Activated naive CD4-positive, alpha-beta T cell treated with anti-CD3 and anti-CD28 coated beads, Interleukin-2, amount 50 U/mL, for 72 hours (primary cell): ENCODE results near the gene RRP1. TPM values are rescaled to one million over a fixed set of nuclear protein-coding genes. Genes with fewer than 3 reads are reported as not detected.

Experiments
- ATAC-seq, 2 donors: fragments of 150-1000 bp; cut with Tn5 transposase; 2 replicates each; pipeline ENCODE4 v1.10.0; 2021; ENCODE audit warnings: mild to moderate bottlenecking in 2 of 2, moderate library complexity in 2 of 2
- DNase-seq, 2 donors: peaks; one replicate each; pipeline ENCODE4 v3.0.0; 2021 to 2022; ENCODE audit warnings: low spot score in 2 of 2
- H3K27ac Mint-ChIP-seq, 2 donors: one replicate each; pipeline ENCODE4 v1.8.0; 2022; ENCODE audit warnings: mild to moderate bottlenecking in 2 of 2, mixed read lengths in 2 of 2
- H3K36me3 Mint-ChIP-seq, 2 donors: one replicate each; pipeline ENCODE4 v1.8.0; 2022; ENCODE audit warnings: mixed read lengths in 2 of 2
- H3K9me3 Mint-ChIP-seq, 2 donors: one replicate each; pipeline ENCODE4 v1.8.0; 2022; ENCODE audit warnings: mixed read lengths in 2 of 2
- total RNA-seq, 2 donors: library from RNA; stranded (reverse); gene quantifications; one replicate each; pipeline ENCODE4 v1.2.3, GENCODE V29; 2022

RRP1 gene
- total RNA-seq, 2 donors from 2014 or later, result 29.9 to 54.1 TPM

- no peak for DNase-seq
- H3K9me3 Mint-ChIP-seq, result no peaks in the 10 kb centered on the region
- peak in 1 of 2 donors; percentile 8 for ATAC-seq
- peaks cover 2 to 13% of the 10 kb centered on the region in 2 donors for H3K36me3 Mint-ChIP-seq
- peak overlapping the region; percentile 69 to 81 for H3K27ac Mint-ChIP-seq
These were observed 21.2 kb upstream of the RRP1 start for GRCh38 chr21:43767984-43768867.

- ATAC-seq (peak in 1 of 2 donors; percentile 14), DNase-seq (no peak)
- Mint-ChIP-seq H3K27ac (no peak overlapping the region), H3K36me3 (peaks cover 7 to 19% of the 10 kb centered on the region in 2 donors), H3K9me3 (no peaks in the 10 kb centered on the region)
These were observed 20.6 kb upstream of the RRP1 start for GRCh38 chr21:43768868-43769167.

- H3K27ac Mint-ChIP-seq, result peak overlapping the region in 1 of 2 donors; percentile 72
- no peaks in the 10 kb centered on the region for H3K9me3 Mint-ChIP-seq
- no peak for ATAC-seq
- DNase-seq, result no peak
- peaks cover 11 to 23% of the 10 kb centered on the region in 2 donors for H3K36me3 Mint-ChIP-seq
These were observed 19.9 kb upstream of the RRP1 start for GRCh38 chr21:43769325-43769958.

- no peaks in the 10 kb centered on the region for H3K9me3 Mint-ChIP-seq
- H3K36me3 Mint-ChIP-seq, result peaks cover 15 to 23% of the 10 kb centered on the region in 2 donors
- H3K27ac Mint-ChIP-seq, result no peak overlapping the region
- ATAC-seq, result no peak
- no peak for DNase-seq
These were observed 19.2 kb upstream of the RRP1 start for GRCh38 chr21:43770066-43770655.

GRCh38 chr21:43771199-43771675 lies 18.1 kb upstream of the RRP1 start:
- DNase-seq, result no peak

GRCh38 chr21:43771698-43772424 lies 17.5 kb upstream of the RRP1 start:
- no peak for DNase-seq
- Mint-ChIP-seq H3K9me3 (no peaks in the 10 kb centered on the region), H3K36me3 (peaks cover 22 to 29% of the 10 kb centered on the region in 2 donors), H3K27ac (peak overlapping the region in 1 of 2 donors; percentile 50)
- no peak for ATAC-seq

More at GRCh38 chr21:43771199-43771675, 18.1 kb upstream of the RRP1 start:
- no peaks in the 10 kb centered on the region for H3K9me3 Mint-ChIP-seq
- peaks cover 22 to 29% of the 10 kb centered on the region in 2 donors for H3K36me3 Mint-ChIP-seq
- H3K27ac Mint-ChIP-seq, result peak overlapping the region in 1 of 2 donors; percentile 50
- ATAC-seq, result no peak

- no peak overlapping the region for H3K27ac Mint-ChIP-seq
- DNase-seq, result no peak
- no peaks in the 10 kb centered on the region for H3K9me3 Mint-ChIP-seq
- no peak for ATAC-seq
- peaks cover 22 to 29% of the 10 kb centered on the region in 2 donors for H3K36me3 Mint-ChIP-seq
These were observed 17.0 kb upstream of the RRP1 start for GRCh38 chr21:43772425-43772821.

GRCh38 chr21:43774163-43774562 lies 15.2 kb upstream of the RRP1 start:
- no peak for DNase-seq
- Mint-ChIP-seq H3K27ac (no peak overlapping the region), H3K9me3 (no peaks in the 10 kb centered on the region), H3K36me3 (peaks cover 22 to 29% of the 10 kb centered on the region in 2 donors)
- no peak for ATAC-seq

- ATAC-seq (no peak), DNase-seq (no peak)
- Mint-ChIP-seq H3K27ac (peak overlapping the region; percentile 47 to 81), H3K9me3 (no peaks in the 10 kb centered on the region), H3K36me3 (peaks cover 22 to 29% of the 10 kb centered on the region in 2 donors)
These were observed 14.2 kb upstream of the RRP1 start for GRCh38 chr21:43775190-43775589.

- H3K36me3 Mint-ChIP-seq, result peaks cover 22 to 29% of the 10 kb centered on the region in 2 donors
- peak within 1 kb of the TSS; percentile 47 to 81 for H3K27ac Mint-ChIP-seq
- H3K9me3 Mint-ChIP-seq, result no peaks in the 10 kb centered on the region
- DNase-seq, result peak; percentile 86 to 89
- ATAC-seq, result peak; percentile 82 to 83
These were observed 13.5 kb upstream of the RRP1 start, which contains the start of gene CSTB for GRCh38 chr21:43775795-43776430. Gene CSTB (minus strand): TSS chr21:43776308. CDS start chr21:43776269, 39 bp downstream.

GRCh38 chr21:43777953-43778352 lies 11.4 kb upstream of the RRP1 start:
- peak overlapping the region in 1 of 2 donors; percentile 62 for H3K27ac Mint-ChIP-seq
- no peaks in the 10 kb centered on the region for H3K9me3 Mint-ChIP-seq
- DNase-seq (no peak), ATAC-seq (no peak)
- H3K36me3 Mint-ChIP-seq, result peaks cover 19 to 22% of the 10 kb centered on the region in 2 donors

GRCh38 chr21:43778469-43779335 lies 10.7 kb upstream of the RRP1 start:
- peak overlapping the region; percentile 62 to 77 for H3K27ac Mint-ChIP-seq
- no peak for DNase-seq
- H3K36me3 Mint-ChIP-seq, result peaks cover 12 to 16% of the 10 kb centered on the region in 2 donors
- no peaks in the 10 kb centered on the region for H3K9me3 Mint-ChIP-seq
- ATAC-seq, result no peak

GRCh38 chr21:43779660-43780059 lies 9.7 kb upstream of the RRP1 start:
- no peaks in the 10 kb centered on the region for H3K9me3 Mint-ChIP-seq
- no peak for ATAC-seq
- no peak for DNase-seq
- no peak overlapping the region for H3K27ac Mint-ChIP-seq
- H3K36me3 Mint-ChIP-seq, result peaks cover 6 to 11% of the 10 kb centered on the region in 2 donors

GRCh38 chr21:43781846-43782245 lies 7.5 kb upstream of the RRP1 start:
- ATAC-seq, result no peak

GRCh38 chr21:43782431-43783097 lies 6.8 kb upstream of the RRP1 start:
- no peaks in the 10 kb centered on the region for H3K9me3 Mint-ChIP-seq

More at GRCh38 chr21:43781846-43782245, 7.5 kb upstream of the RRP1 start:
- Mint-ChIP-seq H3K9me3 (no peaks in the 10 kb centered on the region), H3K27ac (peak overlapping the region; percentile 62 to 90), H3K36me3 (no peaks in the 10 kb centered on the region)
- no peak for DNase-seq

More at GRCh38 chr21:43782431-43783097, 6.8 kb upstream of the RRP1 start:
- Mint-ChIP-seq H3K36me3 (no peaks in the 10 kb centered on the region), H3K27ac (peak overlapping the region; percentile 62 to 90)
- DNase-seq (no peak), ATAC-seq (peak; percentile 62 to 67)
